Epithelial cell of esophagus (primary cell): ENCODE data around the gene NLRC5.

ENCODE experiments used
- DNase-seq: peaks from one replicate; pipeline ENCODE4 v3.0.0; 2010; ENCODE audit warnings: low read depth
- H3K4me3 ChIP-seq: 2 replicates; pipeline ENCODE4 v1.5.1; 2011; ENCODE audit warnings: mild to moderate bottlenecking, low read length, control low read depth
- CTCF ChIP-seq: IDR thresholded peaks from 2 replicates; pipeline ENCODE4 v1.5.1; 2011; ENCODE audit warnings: low read depth, mild to moderate bottlenecking, low read length, control low read depth, inconsistent platforms; ENCODE audit not compliant: insufficient read depth; ENCODE audit errors: missing control alignments

Gene NLRC5

DNA sequence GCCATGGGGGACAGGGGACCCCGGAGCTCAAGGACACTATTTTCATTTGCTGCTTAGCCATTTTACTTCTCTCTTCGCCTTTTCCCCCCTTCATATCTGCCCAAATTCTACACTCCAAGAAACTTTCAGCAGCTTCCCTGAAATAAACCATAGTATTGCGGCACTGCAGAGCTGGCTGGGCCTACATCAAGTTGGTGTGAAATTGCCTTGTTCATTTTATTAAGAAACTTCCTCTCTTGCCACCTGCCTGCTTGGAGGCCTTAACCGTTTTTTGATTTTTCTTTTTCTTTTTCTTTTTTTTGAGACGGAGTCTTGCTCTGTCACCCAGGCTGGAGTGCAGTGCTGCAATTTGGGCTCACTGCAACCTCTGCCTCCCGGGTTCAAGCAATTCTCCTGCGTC lies 95.6 kb downstream of the NLRC5 start:
- no peak for DNase-seq
- no peak for TF ChIP-seq CTCF
- H3K4me3 ChIP-seq = no peak overlapping the region

DNA sequence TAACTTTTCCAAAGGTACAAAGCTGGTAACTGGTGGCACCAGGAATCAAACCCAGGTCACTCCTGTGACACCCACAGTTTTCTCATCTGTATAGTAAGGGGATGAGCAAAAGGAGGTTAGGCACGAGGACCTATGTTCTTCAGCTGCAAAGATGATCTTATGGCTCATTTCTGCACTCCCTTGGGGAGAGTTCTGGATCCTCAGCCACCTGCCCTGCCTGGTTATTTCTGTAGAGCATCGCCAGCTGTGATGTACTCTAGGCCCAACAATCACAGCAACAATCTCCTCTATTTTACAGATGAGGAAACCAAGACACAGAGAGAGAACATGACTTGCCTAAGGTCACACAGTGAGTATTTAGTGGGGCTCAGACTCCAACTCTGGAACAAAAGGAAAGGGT lies 97.6 kb downstream of the NLRC5 start:
- no peak for DNase-seq
- TF ChIP-seq CTCF = no peak
- no peak overlapping the region for H3K4me3 ChIP-seq

GRCh38 chr16:57089406-57089805 lies 100.0 kb downstream of the NLRC5 start:
- TF ChIP-seq CTCF = no peak
- no peak overlapping the region for H3K4me3 ChIP-seq

GRCh38 chr16:57091200-57091974 lies 102.0 kb downstream of the NLRC5 start:
- peak; percentile 67 for DNase-seq
- peak overlapping the region; percentile 42 for H3K4me3 ChIP-seq

More at GRCh38 chr16:57089406-57089805, 100.0 kb downstream of the NLRC5 start:
- no peak for DNase-seq

DNA sequence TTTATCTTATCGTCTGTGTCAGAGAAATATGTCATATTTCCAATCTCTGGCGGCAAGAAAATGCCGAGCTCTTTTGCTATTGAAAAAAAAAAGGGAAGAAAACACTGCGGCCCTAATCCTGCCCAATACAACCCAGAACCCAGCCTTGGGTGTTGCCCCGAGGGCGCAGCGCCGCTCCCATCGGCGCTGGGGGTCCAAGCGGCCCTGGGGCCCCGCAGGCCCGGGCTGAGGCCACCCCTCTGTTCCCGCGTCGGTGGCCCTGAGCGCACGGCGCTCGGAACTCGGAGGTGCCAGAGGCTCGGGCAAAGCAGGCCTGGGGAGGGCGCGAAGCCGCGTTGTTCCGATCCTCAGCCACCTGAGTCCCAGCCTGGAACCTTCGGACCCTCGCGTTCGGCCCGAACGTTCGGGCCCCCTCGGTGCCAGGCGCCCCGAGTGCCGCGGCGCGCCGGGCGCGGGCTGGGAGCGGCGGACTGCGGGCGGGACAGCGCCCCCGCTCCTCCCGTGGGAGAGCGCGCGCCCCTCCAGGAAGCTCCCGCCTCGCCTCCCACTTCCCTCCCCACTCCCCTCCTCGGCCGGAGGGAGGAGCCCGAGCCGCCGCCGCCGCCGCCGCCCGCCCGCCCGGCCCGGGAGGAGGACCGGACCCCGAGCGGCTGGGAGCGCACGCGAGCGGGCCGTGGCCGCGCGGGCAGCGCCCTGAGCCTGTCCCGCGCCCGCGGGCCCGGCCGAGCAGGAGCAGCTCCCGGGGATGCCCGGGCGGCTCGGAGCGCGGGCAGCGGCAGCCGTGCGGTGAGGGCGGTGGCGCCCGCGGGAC lies 102.8 kb downstream of the NLRC5 start, which contains the start of gene CPNE2:
TSS of gene CPNE2 (plus strand) at position 609 of the 811 bp plus-strand sequence. CDS start 18,160 bp downstream, outside the sequence.
- no peak for TF ChIP-seq CTCF
- peak within 1 kb of the TSS; percentile 47 for H3K4me3 ChIP-seq
- DNase-seq = peak; percentile 45

More at GRCh38 chr16:57091200-57091974, 102.0 kb downstream of the NLRC5 start:
- TF ChIP-seq CTCF = no peak

DNA sequence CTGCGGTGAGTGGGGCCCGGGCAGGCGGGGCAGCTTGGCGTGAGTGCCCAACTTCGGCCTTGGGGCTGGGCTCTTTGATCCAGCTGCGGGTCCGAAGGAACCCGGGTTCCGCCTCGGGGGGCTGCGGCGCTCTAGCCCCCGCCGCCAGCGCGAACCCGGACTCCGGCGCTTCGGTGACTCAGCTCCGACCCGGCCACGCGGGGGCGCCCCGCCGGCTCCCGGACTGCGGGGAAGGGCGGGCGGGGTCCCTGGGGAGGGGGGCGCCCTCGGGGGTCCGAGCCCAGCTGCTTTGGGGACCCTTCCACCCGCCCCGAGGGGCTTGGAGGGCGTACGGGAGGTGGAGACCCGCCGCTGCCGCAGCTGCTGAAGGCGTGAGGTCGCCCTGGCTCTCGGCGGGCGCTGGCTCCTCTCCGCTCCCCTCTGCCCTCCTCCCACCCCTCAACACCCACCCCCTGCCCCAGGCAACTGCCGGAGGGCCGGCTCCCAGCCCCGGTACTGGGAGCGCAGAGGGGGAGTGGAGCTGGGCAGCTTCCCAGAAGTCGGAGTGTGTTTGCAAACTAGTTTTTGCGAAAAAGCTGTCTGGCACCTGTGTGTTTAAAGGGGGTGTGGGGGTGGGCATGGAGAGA lies 103.5 kb downstream of the NLRC5 start:
- DNase-seq = peak; percentile 27
- no peak for TF ChIP-seq CTCF
- peak overlapping the region; percentile 47 for H3K4me3 ChIP-seq
